Measurements from ENCODE around the gene PLEKHA6. TPM values are rescaled to one million over a fixed set of nuclear protein-coding genes. Genes with fewer than 3 reads are reported as not detected.

Gene PLEKHA6
- total and polyA plus RNA-seq, 2 of the 8 experiments (the other 6 are each of a cell fraction or from before 2014, with no cell fraction given) = 4.8 to 20.2 TPM

- TF ChIP-seq CHD7 (IDR thresholded peaks at IDR 0.05; ENCODE audit: insufficient replicate concordance, low read length) (no peak), HDAC2 (IDR thresholded peaks at IDR 0.05; ENCODE audit: borderline replicate concordance in 1 of 2, low read depth in 2 of 2, low read length in 2 of 2) (no peak), POU5F1 (IDR thresholded peaks at IDR 0.05; ENCODE audit: low read depth, low read length) (no peak), CBX5 (IDR thresholded peaks at IDR 0.05; ENCODE audit: low read depth, low read length) (no peak), SUZ12 (IDR thresholded peaks at IDR 0.05; ENCODE audit: low read length) (no peak), FOSL1 (IDR thresholded peaks at IDR 0.05; ENCODE audit: insufficient read depth, low read depth, low read length) (no peak), GTF2F1 (IDR thresholded peaks at IDR 0.05; ENCODE audit: borderline replicate concordance, low read depth, low read length) (no peak), NRF1 (IDR thresholded peaks at IDR 0.05; ENCODE audit: low read depth, low read length) (no peak)
- TF ChIP-seq, protein P1, sequence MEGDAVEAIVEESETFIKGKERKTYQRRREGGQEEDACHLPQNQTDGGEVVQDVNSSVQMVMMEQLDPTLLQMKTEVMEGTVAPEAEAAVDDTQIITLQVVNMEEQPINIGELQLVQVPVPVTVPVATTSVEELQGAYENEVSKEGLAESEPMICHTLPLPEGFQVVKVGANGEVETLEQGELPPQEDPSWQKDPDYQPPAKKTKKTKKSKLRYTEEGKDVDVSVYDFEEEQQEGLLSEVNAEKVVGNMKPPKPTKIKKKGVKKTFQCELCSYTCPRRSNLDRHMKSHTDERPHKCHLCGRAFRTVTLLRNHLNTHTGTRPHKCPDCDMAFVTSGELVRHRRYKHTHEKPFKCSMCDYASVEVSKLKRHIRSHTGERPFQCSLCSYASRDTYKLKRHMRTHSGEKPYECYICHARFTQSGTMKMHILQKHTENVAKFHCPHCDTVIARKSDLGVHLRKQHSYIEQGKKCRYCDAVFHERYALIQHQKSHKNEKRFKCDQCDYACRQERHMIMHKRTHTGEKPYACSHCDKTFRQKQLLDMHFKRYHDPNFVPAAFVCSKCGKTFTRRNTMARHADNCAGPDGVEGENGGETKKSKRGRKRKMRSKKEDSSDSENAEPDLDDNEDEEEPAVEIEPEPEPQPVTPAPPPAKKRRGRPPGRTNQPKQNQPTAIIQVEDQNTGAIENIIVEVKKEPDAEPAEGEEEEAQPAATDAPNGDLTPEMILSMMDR (IDR thresholded peaks at IDR 0.05; ENCODE audit: control extremely low read depth in 1 of 3, insufficient read depth in 1 of 3, low read depth in 1 of 3, low read length in 3 of 3) = no peak
Observed at GRCh38 chr1:204334455-204334854, 25.3 kb downstream of the PLEKHA6 start (continued).
